Adrenal gland (tissue), 12 donors: ENCODE data around the gene CNTNAP2. TPM values are rescaled to one million over a fixed set of nuclear protein-coding genes. Genes with fewer than 3 reads are reported as not detected.

Experiments used
- DNase-seq, 7 donors: peaks; one replicate each; pipeline ENCODE4 v3.0.0-alpha.2; 2019 to 2020
- H3K27ac ChIP-seq, 5 donors: fragments of 200-600 bp; sonication (generic) in 4 of 5; 1 replicate in 3 of 5; 2 replicates in 2 of 5; pipeline versions ENCODE4 v1.5.1 to v1.8.0; 2016 to 2020; ENCODE audit warnings: mild to moderate bottlenecking in 1 of 5
- H3K27me3 ChIP-seq: fragments of 200-600 bp; 2 replicates; pipeline ENCODE4 v1.8.0; 2021
- H3K36me3 ChIP-seq, 2 donors: fragments of 200-600 bp; replicated peaks in 1 of 2; 1 replicate in 1 of 2; 2 replicates in 1 of 2; pipeline versions ENCODE4 v1.5.1 to v1.8.0; 2018 to 2022
- H3K4me1 ChIP-seq, 2 donors: fragments of 200-600 bp; replicated peaks in 1 of 2; 1 replicate in 1 of 2; 2 replicates in 1 of 2; pipeline versions ENCODE4 v1.5.1 to v1.8.0; 2018 to 2021
- H3K4me3 ChIP-seq, 4 donors: fragments of 200-600 bp; sonication (generic) in 3 of 4; one replicate each; pipeline ENCODE4 v1.5.1; 2016 to 2018
- H3K9me3 ChIP-seq, 3 donors: fragments of 200-600 bp; sonication (generic) in 1 of 3; replicated peaks in 1 of 3; 1 replicate in 2 of 3; 2 replicates in 1 of 3; pipeline versions ENCODE4 v1.5.1 to v1.8.0; 2016 to 2021
- POLR2A ChIP-seq, 2 donors: fragments of 450-650 bp; IDR thresholded peaks; one replicate each; pipeline ENCODE4 v1.6.1; 2017; ENCODE audit warnings: antibody characterized with exemption in 2 of 2, mild to moderate bottlenecking in 2 of 2, moderate library complexity in 1 of 2
- WGBS, 4 donors: extraction: QIAGEN DNeasy Blood & Tissue Kit in 2 of 4; methylation state at CpG; one replicate each; pipeline versions ENCODE4 v1.1.5 to v1.1.7; 2013 to 2017; 5-methylcytosine and 5-hydroxymethylcytosine counted together
- intact Hi-C, 2 donors: fragments of 100-400 bp; cut with DNase I; formaldehyde crosslinking; loops; one replicate each; pipeline versions ENCODE4 v1.14.1 to v1.15.0; 2022 to 2023
- polyA plus RNA-seq, 3 donors: library from polyadenylated mRNA; stranded (reverse); fragments of 200-250 nt in 2 of 3; fragments of 350-450 nt in 1 of 3; fragmentation: Illumina TruSeq in 1 of 3; extraction: RNeasy Lipid Tissue Mini Kit (QIAGEN cat#74804) in 1 of 3; gene quantifications; one replicate each; pipeline ENCODE4 v1.2.3, GENCODE V29; 2013 to 2014
- total RNA-seq, 9 donors: library from RNA; depleted of rRNA in 4 of 9; stranded (reverse); fragments of >200 nt in 4 of 9; fragments of 120-200 nt in 1 of 9; fragmentation: NEBNext Ultra II Directional in 1 of 9; extraction: Animal tissue kit (Norgen Biotek cat#: 25700) in 1 of 9; gene quantifications; one replicate each; pipeline versions ENCODE4 v1.1.0 to v1.2.4, GENCODE V29; 2013 to 2023
- TF ChIP-seq, protein P1 (sequence below), 6 experiments: fragments of 450-650 bp in 4 of 6; fragments of 200-600 bp in 2 of 6; sonication (generic) in 1 of 6; IDR thresholded peaks; 1 replicate in 5 of 6; 2 replicates in 1 of 6; pipeline versions ENCODE4 v1.5.1 to v1.8.0; 2016 to 2021; ENCODE audit warnings: antibody characterized with exemption in 6 of 6, mild to moderate bottlenecking in 2 of 6, moderate library complexity in 1 of 6
- donor health status: healthy with polysubstance abuse.
- donor health status: Bipolar disorder and iron deficiency.
- donor health status: DM: yes; HTN: yes; CAD: no.
- donor health status: DM: no; HTN: no; CAD: no.
- donor health status: DM: no; HTN: no; CAD: no.
- donor health status: DM: yes; HTN: yes; CAD: no.

CNTNAP2 gene
- total and polyA plus RNA-seq, 12 donors: 0.14 to 6.3 (median 1.8) TPM; not detected in 2

GRCh38 chr7:147885869-147886268, 1769.3 kb downstream of the CNTNAP2 start:
- intact Hi-C loops: no loop called here
- 76 to 84% (median 81%) methylated on average over 5 of the region's 5 CpGs for WGBS, 4 donors
- Histone ChIP-seq H3K36me3 (no peaks in the 10 kb centered on the region), H3K9me3 (no peaks in the 10 kb centered on the region), H3K27ac (no peak overlapping the region), H3K4me1 (no peaks in the 10 kb centered on the region), H3K27me3 (no peaks in the 10 kb centered on the region), H3K4me3 (no peak overlapping the region)
- TF ChIP-seq, protein P1, sequence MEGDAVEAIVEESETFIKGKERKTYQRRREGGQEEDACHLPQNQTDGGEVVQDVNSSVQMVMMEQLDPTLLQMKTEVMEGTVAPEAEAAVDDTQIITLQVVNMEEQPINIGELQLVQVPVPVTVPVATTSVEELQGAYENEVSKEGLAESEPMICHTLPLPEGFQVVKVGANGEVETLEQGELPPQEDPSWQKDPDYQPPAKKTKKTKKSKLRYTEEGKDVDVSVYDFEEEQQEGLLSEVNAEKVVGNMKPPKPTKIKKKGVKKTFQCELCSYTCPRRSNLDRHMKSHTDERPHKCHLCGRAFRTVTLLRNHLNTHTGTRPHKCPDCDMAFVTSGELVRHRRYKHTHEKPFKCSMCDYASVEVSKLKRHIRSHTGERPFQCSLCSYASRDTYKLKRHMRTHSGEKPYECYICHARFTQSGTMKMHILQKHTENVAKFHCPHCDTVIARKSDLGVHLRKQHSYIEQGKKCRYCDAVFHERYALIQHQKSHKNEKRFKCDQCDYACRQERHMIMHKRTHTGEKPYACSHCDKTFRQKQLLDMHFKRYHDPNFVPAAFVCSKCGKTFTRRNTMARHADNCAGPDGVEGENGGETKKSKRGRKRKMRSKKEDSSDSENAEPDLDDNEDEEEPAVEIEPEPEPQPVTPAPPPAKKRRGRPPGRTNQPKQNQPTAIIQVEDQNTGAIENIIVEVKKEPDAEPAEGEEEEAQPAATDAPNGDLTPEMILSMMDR (IDR thresholded peaks at IDR 0.05): no peak
- TF ChIP-seq POLR2A (IDR thresholded peaks at IDR 0.05): no peak
- no peak for DNase-seq

- WGBS, 4 donors: 46 to 58% (median 51%) methylated on average over 4 of the region's 4 CpGs
- intact Hi-C loops: no loop called here
These were observed 1777.7 kb downstream of the CNTNAP2 start for GRCh38 chr7:147894271-147894670.

DNA sequence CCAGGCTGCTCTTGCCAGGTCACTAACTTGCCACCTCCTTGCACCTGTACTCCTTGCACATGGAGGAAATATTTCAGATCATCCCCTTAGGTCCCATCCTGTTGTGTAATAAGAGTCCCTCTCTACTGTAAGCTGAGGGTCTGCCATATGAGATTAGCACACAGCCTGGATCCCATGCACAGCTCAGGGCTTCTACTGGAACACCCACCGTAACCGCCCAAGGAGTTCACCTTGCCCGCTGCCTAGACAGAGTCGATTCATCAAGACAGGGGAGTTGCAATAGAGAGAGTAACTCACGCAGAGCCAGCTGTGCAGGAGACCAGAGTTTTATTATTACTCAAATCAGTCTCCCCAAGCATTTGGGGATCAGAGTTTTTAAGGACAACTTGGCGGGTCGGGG, 1779.5 kb downstream of the CNTNAP2 start:
- WGBS, 4 donors: 87 to 94% (median 88%) methylated on average over 7 of the region's 7 CpGs
- Histone ChIP-seq H3K4me1 (no peaks in the 10 kb centered on the region), H3K27ac (no peak overlapping the region), H3K9me3 (no peaks in the 10 kb centered on the region), H3K36me3 (no peaks in the 10 kb centered on the region), H3K4me3 (no peak overlapping the region), H3K27me3 (no peaks in the 10 kb centered on the region)
- intact Hi-C loops: no loop called here
- TF ChIP-seq, protein P1 (IDR thresholded peaks at IDR 0.05): no peak
- no peak for TF ChIP-seq POLR2A (IDR thresholded peaks at IDR 0.05)
- no peak for DNase-seq

More at GRCh38 chr7:147894271-147894670, 1777.7 kb downstream of the CNTNAP2 start:
- Histone ChIP-seq H3K4me1 (no peaks in the 10 kb centered on the region), H3K4me3 (no peak overlapping the region), H3K9me3 (no peaks in the 10 kb centered on the region), H3K27me3 (no peaks in the 10 kb centered on the region), H3K27ac (no peak overlapping the region), H3K36me3 (no peaks in the 10 kb centered on the region)
- TF ChIP-seq, protein P1 (IDR thresholded peaks at IDR 0.05): no peak
- TF ChIP-seq POLR2A (IDR thresholded peaks at IDR 0.05): no peak
- no peak for DNase-seq

DNA sequence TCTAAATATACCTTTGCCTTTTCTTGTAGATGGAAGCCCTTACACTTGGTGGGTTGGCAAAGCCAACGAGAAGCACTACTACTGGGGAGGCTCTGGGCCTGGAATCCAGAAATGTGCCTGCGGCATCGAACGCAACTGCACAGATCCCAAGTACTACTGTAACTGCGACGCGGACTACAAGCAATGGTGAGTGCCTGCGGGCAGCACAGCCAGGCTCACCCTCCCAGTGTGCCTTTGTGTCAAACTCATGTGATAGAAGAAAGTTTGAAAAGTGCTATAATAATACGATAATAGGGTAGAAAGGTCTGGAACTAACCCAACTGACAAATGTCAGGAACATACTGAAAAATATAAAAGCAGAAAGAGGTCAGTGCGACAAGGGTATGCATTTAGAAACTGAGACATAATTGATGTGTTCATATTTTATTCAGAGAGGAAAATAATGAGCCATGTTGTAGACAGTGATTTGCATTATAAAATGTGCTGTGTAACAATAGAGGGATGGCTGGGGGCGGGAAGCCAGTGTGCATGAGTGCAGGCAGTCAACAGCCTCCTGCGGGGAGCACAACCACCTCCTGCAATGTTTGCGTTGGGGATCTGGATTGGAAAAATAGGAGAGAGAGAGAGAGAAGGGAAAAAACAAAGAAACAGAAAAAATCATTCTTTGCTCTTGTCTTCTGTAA, 1787.1 kb downstream of the CNTNAP2 start:
- no peaks in the 10 kb centered on the region for H3K4me1 ChIP-seq
- H3K4me3 ChIP-seq: no peak overlapping the region
- WGBS, 4 donors: 80 to 86% (median 81%) methylated on average over 13 of the region's 13 CpGs
- H3K27ac ChIP-seq: no peak overlapping the region
- H3K27me3 ChIP-seq: no peaks in the 10 kb centered on the region
- no peaks in the 10 kb centered on the region for H3K36me3 ChIP-seq
- no peak for TF ChIP-seq POLR2A (IDR thresholded peaks at IDR 0.05)
- TF ChIP-seq, protein P1 (IDR thresholded peaks at IDR 0.05): no peak
- no peaks in the 10 kb centered on the region for H3K9me3 ChIP-seq
- no peak for DNase-seq
- intact Hi-C loops: no loop called here
